ENCODE results near the gene ZBTB9.

The ZBTB9 gene

DNA sequence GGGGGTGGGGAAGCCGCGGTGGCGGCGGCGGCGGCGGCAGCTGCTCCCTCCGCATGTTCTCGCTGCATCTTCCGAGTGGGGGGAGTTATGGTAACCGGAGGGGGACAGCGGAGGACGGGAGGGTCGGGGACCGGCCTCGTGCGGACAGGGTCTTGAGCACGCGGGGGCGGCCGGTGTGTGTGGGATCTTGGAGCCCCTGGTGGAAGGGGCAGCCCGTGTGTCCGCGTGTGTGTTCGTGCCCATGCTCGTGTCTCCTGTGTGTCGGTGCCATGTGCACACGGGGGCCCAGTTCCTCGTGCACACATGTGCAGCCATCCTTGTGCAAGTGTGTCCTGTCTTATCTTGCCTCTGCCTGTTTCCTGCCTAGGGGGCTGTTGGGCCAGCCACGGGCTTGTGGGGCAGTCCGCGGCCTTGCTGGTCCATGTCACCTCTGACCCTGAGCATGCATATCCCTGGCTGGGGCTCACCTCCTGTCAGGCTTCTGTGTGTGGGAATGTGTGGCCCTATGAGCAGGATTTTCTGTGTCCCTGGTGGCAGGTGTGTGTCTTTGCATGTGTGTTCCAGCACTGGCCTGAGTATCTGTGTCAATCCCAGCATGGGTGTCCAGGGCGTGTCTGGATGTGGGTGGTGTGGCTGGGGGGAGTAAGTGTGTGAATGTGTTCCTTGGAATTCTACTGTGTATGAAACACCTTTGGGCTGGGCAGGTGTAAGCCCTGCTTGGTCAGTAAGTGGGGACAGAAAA lies 26.0 kb upstream of the ZBTB9 start (continued):
- TF ChIP-seq ZNF670 (tag by site-specific recombination; IDR thresholded peaks at IDR 0.05; ENCODE audit: low read depth) = no peak
- peak; percentile 67 for TF ChIP-seq ZBTB26 (tag by site-specific recombination; optimal IDR thresholded peaks at IDR 0.05)
- TF ChIP-seq ZNF558 (tag by site-specific recombination; IDR thresholded peaks at IDR 0.05) = no peak
- no peak for TF ChIP-seq ZNF830 (tag by site-specific recombination; IDR thresholded peaks at IDR 0.05; ENCODE audit: low read depth)
- no peak for TF ChIP-seq ZNF513 (tag by site-specific recombination; IDR thresholded peaks at IDR 0.05)
- no peak for TF ChIP-seq ZNF707 (tag by site-specific recombination; IDR thresholded peaks at IDR 0.05)
- no peak for TF ChIP-seq ZNF555 (tag by site-specific recombination; conservative IDR thresholded peaks at IDR 0.05)
- TF ChIP-seq INSM2 (tag by site-specific recombination; IDR thresholded peaks at IDR 0.05) = no peak
- TF ChIP-seq ZNF18 (tag by site-specific recombination; IDR thresholded peaks at IDR 0.05) = 0 out of 2 replicates have a peak, but pooled peaks have one; percentile 16
- TF ChIP-seq, protein P1, sequence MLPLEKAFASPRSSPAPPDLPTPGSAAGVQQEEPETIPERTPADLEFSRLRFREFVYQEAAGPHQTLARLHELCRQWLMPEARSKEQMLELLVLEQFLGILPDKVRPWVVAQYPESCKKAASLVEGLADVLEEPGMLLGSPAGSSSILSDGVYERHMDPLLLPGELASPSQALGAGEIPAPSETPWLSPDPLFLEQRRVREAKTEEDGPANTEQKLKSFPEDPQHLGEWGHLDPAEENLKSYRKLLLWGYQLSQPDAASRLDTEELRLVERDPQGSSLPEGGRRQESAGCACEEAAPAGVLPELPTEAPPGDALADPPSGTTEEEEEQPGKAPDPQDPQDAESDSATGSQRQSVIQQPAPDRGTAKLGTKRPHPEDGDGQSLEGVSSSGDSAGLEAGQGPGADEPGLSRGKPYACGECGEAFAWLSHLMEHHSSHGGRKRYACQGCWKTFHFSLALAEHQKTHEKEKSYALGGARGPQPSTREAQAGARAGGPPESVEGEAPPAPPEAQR (tag by site-specific recombination; IDR thresholded peaks at IDR 0.05) = no peak
- TF ChIP-seq GFI1B (tag by site-specific recombination; IDR thresholded peaks at IDR 0.05) = no peak
- no peak for TF ChIP-seq ZNF610 (tag by site-specific recombination; IDR thresholded peaks at IDR 0.05; ENCODE audit: borderline replicate concordance)
- no peak for TF ChIP-seq ZBTB8A (tag by site-specific recombination; IDR thresholded peaks at IDR 0.05)
- TF ChIP-seq ZNF140 (tag by site-specific recombination; IDR thresholded peaks at IDR 0.05) = no peak
- no peak for TF ChIP-seq ZNF560 (tag by site-specific recombination; IDR thresholded peaks at IDR 0.05; ENCODE audit: borderline replicate concordance)
- no peak for TF ChIP-seq PRDM10 (tag by site-specific recombination; IDR thresholded peaks at IDR 0.05)
- no peak for TF ChIP-seq ZBTB17 (tag by site-specific recombination; IDR thresholded peaks at IDR 0.05)
- peak; percentile 53 for TF ChIP-seq CTCF (tag by site-specific recombination; IDR thresholded peaks at IDR 0.05)
- TF ChIP-seq ZNF596 (tag by site-specific recombination; IDR thresholded peaks at IDR 0.05) = no peak
- no peak for TF ChIP-seq ZNF239 (tag by site-specific recombination; IDR thresholded peaks at IDR 0.05)
- TF ChIP-seq HIC1 (tag by site-specific recombination; IDR thresholded peaks at IDR 0.05) = peak; percentile 51; the same call in 1 of the 2 replicates
- no peak for TF ChIP-seq ZNF211 (tag by site-specific recombination; IDR thresholded peaks at IDR 0.05; ENCODE audit: low read depth)
- TF ChIP-seq ZBTB21 (tag by site-specific recombination; IDR thresholded peaks at IDR 0.05) = no peak
- no peak for TF ChIP-seq ZSCAN16 (tag by site-specific recombination; IDR thresholded peaks at IDR 0.05)
